Bronchial epithelial cell (primary cell): ENCODE measurements around the gene FLT3LG. TPM values are rescaled to one million over a fixed set of nuclear protein-coding genes. Genes with fewer than 3 reads are reported as not detected.

ENCODE experiments used
- DNase-seq: peaks from one replicate; pipeline ENCODE4 v3.0.0-alpha.2; 2010; ENCODE audit warnings: low read depth
- FAIRE-seq: peaks from 2 replicates; lab custom pipeline; 2011; peaks lifted over from hg19 to GRCh38; lab: Jason Lieb, UNC
- H3K27me3 ChIP-seq: 2 replicates; pipeline ENCODE4 v1.5.1; 2011; ENCODE audit warnings: low read length; ENCODE audit not compliant: control insufficient read depth, insufficient read depth
- H3K36me3 ChIP-seq: 2 replicates; pipeline ENCODE4 v1.5.1; 2011; ENCODE audit warnings: low read length; ENCODE audit not compliant: control insufficient read depth, insufficient read depth
- H3K4me3 ChIP-seq: 2 replicates; pipeline ENCODE4 v1.5.1; 2011; ENCODE audit warnings: mild to moderate bottlenecking, low read depth, low read length, control low read depth
- CTCF ChIP-seq: IDR thresholded peaks from 2 replicates; pipeline ENCODE4 v1.5.1; 2011; ENCODE audit warnings: mild to moderate bottlenecking, moderate library complexity, low read length, control low read depth, inconsistent platforms; ENCODE audit not compliant: insufficient read depth, severe bottlenecking
- total RNA-seq: library from RNA; depleted of rRNA; stranded (reverse); fragments of >200 nt; gene quantifications from 2 replicates; pipeline ENCODE4 v1.2.1, GENCODE V29; 2014

Gene FLT3LG
- total RNA-seq, 1 donor from 2014 or later, result not detected

- Histone ChIP-seq H3K36me3 (no peaks in the 10 kb centered on the region), H3K27me3 (peaks cover 53% of the 10 kb centered on the region), H3K4me3 (no peak overlapping the region)
- TF ChIP-seq CTCF, result no peak
- FAIRE-seq (no peak), DNase-seq (no peak)
Measured at GRCh38 chr19:49438261-49438660, 35.8 kb upstream of the FLT3LG start.

GRCh38 chr19:49439836-49440235, 34.2 kb upstream of the FLT3LG start:
- DNase-seq (no peak), FAIRE-seq (no peak)
- TF ChIP-seq CTCF, result no peak
- Histone ChIP-seq H3K27me3 (peaks cover 50% of the 10 kb centered on the region), H3K36me3 (no peaks in the 10 kb centered on the region), H3K4me3 (no peak overlapping the region)

GRCh38 chr19:49440439-49441209, 33.4 kb upstream of the FLT3LG start:
- no peak overlapping the region for H3K4me3 ChIP-seq
- no peaks in the 10 kb centered on the region for H3K36me3 ChIP-seq
- H3K27me3 ChIP-seq, result peaks cover 48% of the 10 kb centered on the region
- no peak for TF ChIP-seq CTCF
- FAIRE-seq (no peak), DNase-seq (no peak)

GRCh38 chr19:49441210-49441959, 32.6 kb upstream of the FLT3LG start, which contains the start of gene SLC17A7:
SLC17A7 (minus strand) TSS chr19:49441527; CDS start chr19:49441379, 148 bp downstream.
- H3K27me3 ChIP-seq, result peaks cover 43% of the 10 kb centered on the region
- no peak for FAIRE-seq
- no peak within 1 kb of the TSS for H3K4me3 ChIP-seq
- no peak for DNase-seq
- peaks cover under 1% of the 10 kb centered on the region for H3K36me3 ChIP-seq
- no peak for TF ChIP-seq CTCF

GRCh38 chr19:49441960-49442350, 32.1 kb upstream of the FLT3LG start:
- no peak overlapping the region for H3K4me3 ChIP-seq
- H3K27me3 ChIP-seq, result peaks cover 38% of the 10 kb centered on the region

More at GRCh38 chr19:49441960-49442350, 32.1 kb upstream of the FLT3LG start:
- TF ChIP-seq CTCF, result no peak
- no peak for DNase-seq
- FAIRE-seq, result no peak
- H3K36me3 ChIP-seq, result peaks cover 5% of the 10 kb centered on the region
